Measurements from ENCODE around the gene ARHGEF28.

Gene ARHGEF28

GRCh38 chr5:73952872-73953271, 326.9 kb downstream of the ARHGEF28 start:
- no peak for DNase-seq (ENCODE audit: low read depth)
- H3K4me3 ChIP-seq (ENCODE audit: low read depth, low read length) = no peak overlapping the region
- TF ChIP-seq, protein P1, sequence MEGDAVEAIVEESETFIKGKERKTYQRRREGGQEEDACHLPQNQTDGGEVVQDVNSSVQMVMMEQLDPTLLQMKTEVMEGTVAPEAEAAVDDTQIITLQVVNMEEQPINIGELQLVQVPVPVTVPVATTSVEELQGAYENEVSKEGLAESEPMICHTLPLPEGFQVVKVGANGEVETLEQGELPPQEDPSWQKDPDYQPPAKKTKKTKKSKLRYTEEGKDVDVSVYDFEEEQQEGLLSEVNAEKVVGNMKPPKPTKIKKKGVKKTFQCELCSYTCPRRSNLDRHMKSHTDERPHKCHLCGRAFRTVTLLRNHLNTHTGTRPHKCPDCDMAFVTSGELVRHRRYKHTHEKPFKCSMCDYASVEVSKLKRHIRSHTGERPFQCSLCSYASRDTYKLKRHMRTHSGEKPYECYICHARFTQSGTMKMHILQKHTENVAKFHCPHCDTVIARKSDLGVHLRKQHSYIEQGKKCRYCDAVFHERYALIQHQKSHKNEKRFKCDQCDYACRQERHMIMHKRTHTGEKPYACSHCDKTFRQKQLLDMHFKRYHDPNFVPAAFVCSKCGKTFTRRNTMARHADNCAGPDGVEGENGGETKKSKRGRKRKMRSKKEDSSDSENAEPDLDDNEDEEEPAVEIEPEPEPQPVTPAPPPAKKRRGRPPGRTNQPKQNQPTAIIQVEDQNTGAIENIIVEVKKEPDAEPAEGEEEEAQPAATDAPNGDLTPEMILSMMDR (conservative IDR thresholded peaks at IDR 0.05; ENCODE audit: low read depth, low read length) = no peak

DNA sequence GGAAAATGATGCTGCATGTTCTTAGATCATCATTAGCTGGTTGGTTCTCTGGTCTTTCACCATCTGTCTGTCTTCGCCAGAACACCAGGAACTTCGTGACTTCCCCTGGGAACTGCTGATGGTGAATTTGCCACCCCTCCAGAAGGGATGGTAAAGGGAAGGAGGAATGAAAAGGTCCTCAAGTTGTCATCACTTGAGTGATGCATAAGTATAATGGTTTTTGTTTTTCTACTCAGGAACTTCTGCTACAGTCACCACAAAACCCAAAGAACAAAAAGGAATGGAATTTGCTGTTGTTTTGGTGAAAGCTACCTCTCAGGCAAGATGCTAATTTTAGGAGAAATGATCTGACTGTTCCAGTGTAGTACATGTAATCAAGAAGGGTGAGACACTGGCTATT, 328.4 kb downstream of the ARHGEF28 start:
- H3K4me3 ChIP-seq (ENCODE audit: low read depth, low read length) = no peak overlapping the region
- no peak for DNase-seq (ENCODE audit: low read depth)
- TF ChIP-seq, protein P1 (conservative IDR thresholded peaks at IDR 0.05; ENCODE audit: low read depth, low read length) = no peak

GRCh38 chr5:73955271-73955846, 329.4 kb downstream of the ARHGEF28 start:
- DNase-seq (ENCODE audit: low read depth) = no peak
- no peak overlapping the region for H3K4me3 ChIP-seq (ENCODE audit: low read depth, low read length)
- TF ChIP-seq, protein P1 (conservative IDR thresholded peaks at IDR 0.05; ENCODE audit: low read depth, low read length) = no peak

- H3K4me3 ChIP-seq (ENCODE audit: low read depth, low read length) = no peak overlapping the region
- DNase-seq (ENCODE audit: low read depth) = peak; percentile 47
- TF ChIP-seq, protein P1 (conservative IDR thresholded peaks at IDR 0.05; ENCODE audit: low read depth, low read length) = no peak
Measured at GRCh38 chr5:73957397-73958001, 331.5 kb downstream of the ARHGEF28 start.

DNA sequence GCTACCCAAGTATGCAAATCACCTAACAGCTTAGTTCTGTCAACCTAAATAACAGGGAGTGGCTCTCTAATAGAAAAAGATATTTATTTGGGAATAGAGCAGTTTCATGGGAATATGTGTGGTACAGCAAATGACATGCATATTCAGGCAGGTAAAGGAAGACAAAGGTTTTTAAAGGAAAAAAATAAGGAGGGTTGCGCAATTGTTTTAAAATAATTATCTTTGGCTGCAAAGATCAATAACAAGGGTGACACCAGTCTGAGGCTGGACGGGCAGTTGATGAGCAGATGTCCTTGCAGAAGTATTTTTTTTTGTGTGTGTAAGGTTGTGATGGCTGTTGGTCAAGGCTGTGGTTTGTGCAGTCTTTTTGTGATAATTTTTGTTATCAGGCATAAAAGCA, 332.0 kb downstream of the ARHGEF28 start:
- no peak overlapping the region for H3K4me3 ChIP-seq (ENCODE audit: low read depth, low read length)
- TF ChIP-seq, protein P1 (conservative IDR thresholded peaks at IDR 0.05; ENCODE audit: low read depth, low read length) = no peak

GRCh38 chr5:73960023-73960422, 334.0 kb downstream of the ARHGEF28 start:
- no peak for DNase-seq (ENCODE audit: low read depth)
- TF ChIP-seq, protein P1 (conservative IDR thresholded peaks at IDR 0.05; ENCODE audit: low read depth, low read length) = no peak
- H3K4me3 ChIP-seq (ENCODE audit: low read depth, low read length) = no peak overlapping the region

More for the DNA sequence above, 332.0 kb downstream of the ARHGEF28 start:
- no peak for DNase-seq (ENCODE audit: low read depth)

DNA sequence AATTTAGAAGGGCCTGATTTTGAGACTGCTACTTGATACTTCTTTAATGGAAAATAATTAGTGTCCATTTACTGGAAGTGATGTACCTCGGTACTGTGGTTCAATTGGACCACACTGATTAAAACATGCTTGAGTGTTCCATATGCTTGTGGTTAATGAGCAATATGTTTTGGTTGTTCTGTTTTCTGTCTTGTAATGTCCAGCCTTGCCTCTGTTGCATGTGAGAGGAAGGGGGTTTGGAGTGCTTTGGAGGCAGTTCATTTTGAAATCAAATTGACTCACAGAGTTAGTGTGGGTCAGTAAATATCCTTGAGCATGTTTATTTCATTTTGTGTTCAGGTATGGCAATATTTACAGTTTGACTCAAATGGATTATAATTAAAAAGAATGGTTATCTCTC, 334.4 kb downstream of the ARHGEF28 start:
- no peak for DNase-seq (ENCODE audit: low read depth)
- H3K4me3 ChIP-seq (ENCODE audit: low read depth, low read length) = no peak overlapping the region
- TF ChIP-seq, protein P1 (conservative IDR thresholded peaks at IDR 0.05; ENCODE audit: low read depth, low read length) = no peak
